Measurements from ENCODE around the gene DHTKD1. TPM values are rescaled to one million over a fixed set of nuclear protein-coding genes. Genes with fewer than 3 reads are reported as not detected.

The DHTKD1 gene
- total and polyA plus RNA-seq, 4 donors: 26.2 to 119 (median 43.0) TPM

GRCh38 chr10:12048547-12048946, 20.2 kb upstream of the DHTKD1 start:
- Histone ChIP-seq H3K9me3 (ENCODE audit: control insufficient read depth in 4 of 4, low read length in 3 of 4) (no peaks in the 10 kb centered on the region), H3K4me3 (ENCODE audit: low read depth in 1 of 3, low read length in 3 of 3) (no peak overlapping the region), H3K4me1 (ENCODE audit: control insufficient read depth in 4 of 4, insufficient read depth in 4 of 4, low read length in 3 of 4) (peaks cover 7 to 16% (median 11%) of the 10 kb centered on the region in 4 donors), H3K27me3 (ENCODE audit: control insufficient read depth in 4 of 4, insufficient read depth in 4 of 4, low read length in 3 of 4) (no peaks in the 10 kb centered on the region), H3K9ac (ENCODE audit: low read depth in 1 of 2, low read length in 2 of 2) (no peak overlapping the region), H3K36me3 (ENCODE audit: control insufficient read depth in 4 of 4, insufficient read depth in 3 of 4, low read depth in 1 of 4, low read length in 3 of 4) (no peaks in the 10 kb centered on the region), H3K27ac (ENCODE audit: low read depth in 1 of 2, low read length in 2 of 2) (no peak overlapping the region)
- no peak for DNase-seq (ENCODE audit: low spot score)
- TF ChIP-seq HNF4A (conservative IDR thresholded peaks at IDR 0.05) (no peak), ATF3 (IDR thresholded peaks at IDR 0.05) (no peak), GABPA (IDR thresholded peaks at IDR 0.05 in 1 of 2, conservative IDR thresholded peaks at IDR 0.05 in 1 of 2) (no peak), JUND (IDR thresholded peaks at IDR 0.05) (no peak), SP1 (IDR thresholded peaks at IDR 0.05) (no peak), ZBTB33 (IDR thresholded peaks at IDR 0.05) (no peak), MAX (IDR thresholded peaks at IDR 0.05) (no peak), RXRA (IDR thresholded peaks at IDR 0.05) (no peak), RAD21 (IDR thresholded peaks at IDR 0.05) (no peak), NR2F2 (IDR thresholded peaks at IDR 0.05) (no peak), REST (IDR thresholded peaks at IDR 0.05) (no peak), YY1 (IDR thresholded peaks at IDR 0.05) (no peak), FOXA2 (IDR thresholded peaks at IDR 0.05) (no peak)
- WGBS: 90% methylated on average over 8 of the region's 8 CpGs

GRCh38 chr10:12050528-12050927, 18.2 kb upstream of the DHTKD1 start:
- Histone ChIP-seq H3K4me1 (ENCODE audit: control insufficient read depth in 4 of 4, insufficient read depth in 4 of 4, low read length in 3 of 4) (peaks cover 4 to 9% (median 6%) of the 10 kb centered on the region in 4 donors), H3K4me3 (ENCODE audit: low read depth in 1 of 3, low read length in 3 of 3) (no peak overlapping the region), H3K9ac (ENCODE audit: low read depth in 1 of 2, low read length in 2 of 2) (no peak overlapping the region), H3K36me3 (ENCODE audit: control insufficient read depth in 4 of 4, insufficient read depth in 3 of 4, low read depth in 1 of 4, low read length in 3 of 4) (no peaks in the 10 kb centered on the region), H3K27ac (ENCODE audit: low read depth in 1 of 2, low read length in 2 of 2) (no peak overlapping the region), H3K27me3 (ENCODE audit: control insufficient read depth in 4 of 4, insufficient read depth in 4 of 4, low read length in 3 of 4) (no peaks in the 10 kb centered on the region), H3K9me3 (ENCODE audit: control insufficient read depth in 4 of 4, low read length in 3 of 4) (no peaks in the 10 kb centered on the region)
- DNase-seq (ENCODE audit: low spot score): no peak
- no peak for TF ChIP-seq NR2F2 (IDR thresholded peaks at IDR 0.05)
- TF ChIP-seq RXRA (IDR thresholded peaks at IDR 0.05): no peak
- no peak for TF ChIP-seq GABPA (IDR thresholded peaks at IDR 0.05 in 1 of 2, conservative IDR thresholded peaks at IDR 0.05 in 1 of 2)
- no peak for TF ChIP-seq ATF3 (IDR thresholded peaks at IDR 0.05)
- no peak for TF ChIP-seq HNF4A (conservative IDR thresholded peaks at IDR 0.05)
- no peak for TF ChIP-seq FOXA2 (IDR thresholded peaks at IDR 0.05)
- TF ChIP-seq SP1 (IDR thresholded peaks at IDR 0.05): no peak
- TF ChIP-seq YY1 (IDR thresholded peaks at IDR 0.05): no peak

All from liver (tissue), 9 donors.